PC-3 (cell line): ENCODE data around the gene GLIPR2. TPM values are rescaled to one million over a fixed set of nuclear protein-coding genes. Genes with fewer than 3 reads are reported as not detected.

Source experiments
- ATAC-seq: fragments of 200-7000 bp; cut with Tn5 transposase; 2 replicates; pipeline ENCODE4 v1.9.1; 2020; ENCODE audit warnings: mild to moderate bottlenecking, moderate library complexity
- BruUV-seq: library from RNA; stranded (reverse); fragments of 400-500 nt; replicated peaks from 2 replicates; lab custom pipeline; 2021; lab: Mats Ljungman, UMichigan
- CTCF ChIA-PET: fragments of 300-600 bp; sonication (Branson Sonifier 250); formaldehyde crosslinking; loops from one replicate; lab custom pipeline; 2022; ENCODE audit warnings: antibody characterized with exemption; lab: Charles Lee
- POLR2A ChIA-PET: fragments of 300-600 bp; sonication (Branson Sonifier 250); formaldehyde crosslinking; loops from one replicate; lab custom pipeline; 2022; ENCODE audit warnings: antibody characterized with exemption; ENCODE audit not compliant: unreplicated experiment; lab: Charles Lee
- DNase-seq: peaks from one replicate; pipeline ENCODE4 v3.0.0-alpha.2; 2015
- H2AFZ ChIP-seq: fragments of 300-600 bp; sonication (generic); 2 replicates; pipeline ENCODE4 v1.6.0; 2016; ENCODE audit warnings: antibody characterized with exemption, low read length
- H3F3A ChIP-seq: fragments of 300-600 bp; sonication (generic); one replicate; pipeline ENCODE4 v1.6.0; 2017; ENCODE audit warnings: antibody characterized with exemption, low read length, control low read depth, mild to moderate bottlenecking; ENCODE audit not compliant: unreplicated experiment
- H3K27ac ChIP-seq: fragments of 300-600 bp; sonication (generic); 2 replicates; pipeline ENCODE4 v1.5.1; 2016; ENCODE audit warnings: mild to moderate bottlenecking, low read length
- H3K27me3 ChIP-seq: fragments of 300-600 bp; sonication (generic); 2 replicates; pipeline ENCODE4 v1.6.1; 2016; ENCODE audit warnings: low read length, mixed read lengths
- H3K36me3 ChIP-seq: fragments of 300-600 bp; sonication (generic); 2 replicates; pipeline ENCODE4 v1.6.1; 2016; ENCODE audit warnings: low read depth, mixed run types, low read length, mixed read lengths
- H3K4me1 ChIP-seq: fragments of 300-600 bp; sonication (generic); 2 replicates; pipeline ENCODE4 v1.5.1; 2016; ENCODE audit warnings: low read length; ENCODE audit not compliant: insufficient read depth
- H3K4me2 ChIP-seq: fragments of 300-600 bp; sonication (generic); 2 replicates; pipeline ENCODE4 v1.6.0; 2016; ENCODE audit warnings: low read length
- H3K4me3 ChIP-seq: fragments of 300-600 bp; sonication (generic); 2 replicates; pipeline ENCODE4 v1.5.1; 2016; ENCODE audit warnings: mild to moderate bottlenecking, low read length, mixed read lengths
- H3K79me2 ChIP-seq: fragments of 300-600 bp; sonication (generic); 2 replicates; pipeline ENCODE4 v1.6.1; 2017; ENCODE audit warnings: low read length, mixed read lengths
- H3K9ac ChIP-seq: fragments of 300-600 bp; sonication (generic); 2 replicates; pipeline ENCODE4 v1.6.0; 2016; ENCODE audit warnings: mild to moderate bottlenecking, low read length
- H3K9me2 ChIP-seq: fragments of 300-600 bp; sonication (generic); replicated peaks from 2 replicates; pipeline ENCODE4 v1.6.1; 2016; ENCODE audit warnings: mixed run types, low read length, mixed read lengths
- H3K9me3 ChIP-seq: fragments of 300-600 bp; sonication (generic); 2 replicates; pipeline ENCODE4 v1.6.1; 2016; ENCODE audit warnings: low read length, mixed read lengths
- H4K20me1 ChIP-seq: fragments of 300-600 bp; sonication (generic); 2 replicates; pipeline ENCODE4 v1.6.1; 2016; ENCODE audit warnings: low read length, mixed read lengths
- EZH2 ChIP-seq: fragments of 300-600 bp; sonication (generic); IDR thresholded peaks from one replicate; pipeline ENCODE4 v1.6.1; 2017; ENCODE audit warnings: antibody characterized with exemption, mild to moderate bottlenecking, low read length; ENCODE audit not compliant: unreplicated experiment
- EZH2phosphoT487 ChIP-seq: fragments of 300-600 bp; sonication (generic); IDR thresholded peaks from 2 replicates; pipeline ENCODE4 v1.6.1; 2018; ENCODE audit warnings: mild to moderate bottlenecking, antibody characterized with exemption, low read length, borderline replicate concordance
- intact Hi-C: fragments of 100-400 bp; cut with micrococcal nuclease; formaldehyde crosslinking; loops from 2 replicates; pipeline ENCODE4 v1.9.0; 2023
- total RNA-seq: library from RNA; depleted of rRNA; stranded (reverse); fragments of >200 nt; gene quantifications from 2 replicates; pipeline ENCODE4 v1.2.3, GENCODE V29; 2014
- TF ChIP-seq, protein P1 (sequence below): fragments of 300-600 bp; sonication (generic); conservative IDR thresholded peaks from 2 replicates; pipeline ENCODE4 v1.5.1; 2017; ENCODE audit warnings: antibody characterized with exemption, low read depth, mild to moderate bottlenecking, low read length

The GLIPR2 gene
- total RNA-seq, 1 experiment from 2014 or later = 6.7 TPM

DNA sequence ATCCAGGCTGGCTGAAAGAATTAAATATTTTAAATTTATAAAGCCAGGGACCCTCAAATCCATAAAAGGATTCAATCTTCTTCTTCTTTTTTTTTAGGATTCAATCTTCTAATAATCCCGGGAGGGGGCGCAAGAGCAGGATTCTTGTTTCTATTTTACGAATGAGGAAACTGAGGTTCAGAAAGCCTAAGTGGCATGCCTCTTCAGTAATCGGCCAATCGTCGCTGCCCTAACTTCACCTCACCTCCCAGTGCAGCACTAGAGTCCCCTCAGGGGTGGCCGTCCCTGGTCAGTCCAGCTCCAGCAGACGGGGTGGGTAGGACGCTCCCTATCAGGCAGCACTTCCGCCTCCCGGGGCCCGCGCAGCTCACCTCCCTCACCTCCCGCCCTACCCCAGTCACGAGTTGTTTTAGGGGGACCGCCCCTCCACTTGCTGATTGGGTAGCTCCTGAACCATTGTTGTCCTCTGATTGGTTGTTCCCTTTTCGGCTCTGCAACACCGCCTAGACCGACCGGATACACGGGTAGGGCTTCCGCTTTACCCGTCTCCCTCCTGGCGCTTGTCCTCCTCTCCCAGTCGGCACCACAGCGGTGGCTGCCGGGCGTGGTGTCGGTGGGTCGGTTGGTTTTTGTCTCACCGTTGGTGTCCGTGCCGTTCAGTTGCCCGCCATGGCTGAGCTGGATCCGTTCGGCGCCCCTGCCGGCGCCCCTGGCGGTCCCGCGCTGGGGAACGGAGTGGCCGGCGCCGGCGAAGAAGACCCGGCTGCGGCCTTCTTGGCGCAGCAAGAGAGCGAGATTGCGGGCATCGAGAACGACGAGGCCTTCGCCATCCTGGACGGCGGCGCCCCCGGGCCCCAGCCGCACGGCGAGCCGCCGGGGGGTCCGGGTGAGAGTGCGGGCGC lies 54.1 kb downstream of the GLIPR2 start, which contains the start of gene CLTA:
TSS of gene CLTA (plus strand) at position 534 of the 902 bp plus-strand sequence. CDS start at position 670, 136 bp downstream.
- CTCF ChIA-PET = interaction anchor here (0.7 to 1.8 kb wide), 3 partner anchors 24 to 1841 kb away, joined by 4 to 7 read pairs (median 4); no protein-coding TSS in a partner anchor
- H3K9ac ChIP-seq = peak within 1 kb of the TSS; percentile 99
- H3K79me2 ChIP-seq = peaks cover 49% of the 10 kb centered on the region

GRCh38 chr9:36191290-36191645 lies 54.7 kb downstream of the GLIPR2 start:
- intact Hi-C loops = no loop called here
- H2AFZ ChIP-seq = peak overlapping the region; percentile 88; the same call in 1 of the 2 replicates
- peaks cover 53% of the 10 kb centered on the region for H3K79me2 ChIP-seq
- H3K4me2 ChIP-seq = peak overlapping the region; percentile 94
- H3F3A ChIP-seq = no peaks in the 10 kb centered on the region
- ChIA-PET POLR2A (no interaction called here), CTCF (interaction anchor here (1.8 kb wide), 1 partner anchor 25 kb away, joined by 7 read pairs; no protein-coding TSS in a partner anchor)
- ATAC-seq = no peak
- peaks cover 32% of the 10 kb centered on the region for H4K20me1 ChIP-seq
- H3K4me3 ChIP-seq = peak overlapping the region; percentile 96
- no peak for TF ChIP-seq EZH2
- no peak for TF ChIP-seq EZH2phosphoT487
- TF ChIP-seq, protein P1, sequence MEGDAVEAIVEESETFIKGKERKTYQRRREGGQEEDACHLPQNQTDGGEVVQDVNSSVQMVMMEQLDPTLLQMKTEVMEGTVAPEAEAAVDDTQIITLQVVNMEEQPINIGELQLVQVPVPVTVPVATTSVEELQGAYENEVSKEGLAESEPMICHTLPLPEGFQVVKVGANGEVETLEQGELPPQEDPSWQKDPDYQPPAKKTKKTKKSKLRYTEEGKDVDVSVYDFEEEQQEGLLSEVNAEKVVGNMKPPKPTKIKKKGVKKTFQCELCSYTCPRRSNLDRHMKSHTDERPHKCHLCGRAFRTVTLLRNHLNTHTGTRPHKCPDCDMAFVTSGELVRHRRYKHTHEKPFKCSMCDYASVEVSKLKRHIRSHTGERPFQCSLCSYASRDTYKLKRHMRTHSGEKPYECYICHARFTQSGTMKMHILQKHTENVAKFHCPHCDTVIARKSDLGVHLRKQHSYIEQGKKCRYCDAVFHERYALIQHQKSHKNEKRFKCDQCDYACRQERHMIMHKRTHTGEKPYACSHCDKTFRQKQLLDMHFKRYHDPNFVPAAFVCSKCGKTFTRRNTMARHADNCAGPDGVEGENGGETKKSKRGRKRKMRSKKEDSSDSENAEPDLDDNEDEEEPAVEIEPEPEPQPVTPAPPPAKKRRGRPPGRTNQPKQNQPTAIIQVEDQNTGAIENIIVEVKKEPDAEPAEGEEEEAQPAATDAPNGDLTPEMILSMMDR = no peak
- H3K9me3 ChIP-seq = no peaks in the 10 kb centered on the region
- H3K36me3 ChIP-seq = peaks cover 3% of the 10 kb centered on the region; the same call in 1 of the 2 replicates
- H3K27ac ChIP-seq = peak overlapping the region; percentile 66
- peak overlapping the region; percentile 99 for H3K9ac ChIP-seq
- H3K4me1 ChIP-seq = peaks cover 17% of the 10 kb centered on the region
- BruUV-seq = no TSS peak
- no peaks in the 10 kb centered on the region for H3K9me2 ChIP-seq
- no peaks in the 10 kb centered on the region for H3K27me3 ChIP-seq
- DNase-seq = no peak

More for the DNA sequence above, 54.1 kb downstream of the GLIPR2 start, which contains the start of gene CLTA:
- Histone ChIP-seq H3K9me2 (no peaks in the 10 kb centered on the region), H3K4me1 (peaks cover 17% of the 10 kb centered on the region), H3F3A (no peaks in the 10 kb centered on the region), H3K27ac (peak within 1 kb of the TSS; percentile 66), H4K20me1 (peaks cover 32% of the 10 kb centered on the region), H3K9me3 (no peaks in the 10 kb centered on the region), H3K4me2 (peak within 1 kb of the TSS; percentile 94), H3K36me3 (peaks cover 3% of the 10 kb centered on the region; the same call in 1 of the 2 replicates), H2AFZ (peak within 1 kb of the TSS; percentile 88), H3K4me3 (peak within 1 kb of the TSS; percentile 96), H3K27me3 (no peaks in the 10 kb centered on the region)
- no TSS peak for BruUV-seq
- peak; percentile 94 for DNase-seq
- TF ChIP-seq, protein P1 = peak; percentile 63
- TF ChIP-seq EZH2phosphoT487 (no peak), EZH2 (no peak)
- intact Hi-C loops = no loop called here
- POLR2A ChIA-PET = interaction anchor here (0.6 to 0.7 kb wide), 3 partner anchors 115 to 210 kb away, joined by 3 to 7 read pairs (median 4); no protein-coding TSS in a partner anchor
- peak; percentile 95 for ATAC-seq
